ENCODE data around the gene FAT2. TPM values are rescaled to one million over a fixed set of nuclear protein-coding genes. Genes with fewer than 3 reads are reported as not detected.

The FAT2 gene
- total and polyA plus RNA-seq, 2 experiments from 2014 or later = 0.06 to 0.59 TPM

DNA sequence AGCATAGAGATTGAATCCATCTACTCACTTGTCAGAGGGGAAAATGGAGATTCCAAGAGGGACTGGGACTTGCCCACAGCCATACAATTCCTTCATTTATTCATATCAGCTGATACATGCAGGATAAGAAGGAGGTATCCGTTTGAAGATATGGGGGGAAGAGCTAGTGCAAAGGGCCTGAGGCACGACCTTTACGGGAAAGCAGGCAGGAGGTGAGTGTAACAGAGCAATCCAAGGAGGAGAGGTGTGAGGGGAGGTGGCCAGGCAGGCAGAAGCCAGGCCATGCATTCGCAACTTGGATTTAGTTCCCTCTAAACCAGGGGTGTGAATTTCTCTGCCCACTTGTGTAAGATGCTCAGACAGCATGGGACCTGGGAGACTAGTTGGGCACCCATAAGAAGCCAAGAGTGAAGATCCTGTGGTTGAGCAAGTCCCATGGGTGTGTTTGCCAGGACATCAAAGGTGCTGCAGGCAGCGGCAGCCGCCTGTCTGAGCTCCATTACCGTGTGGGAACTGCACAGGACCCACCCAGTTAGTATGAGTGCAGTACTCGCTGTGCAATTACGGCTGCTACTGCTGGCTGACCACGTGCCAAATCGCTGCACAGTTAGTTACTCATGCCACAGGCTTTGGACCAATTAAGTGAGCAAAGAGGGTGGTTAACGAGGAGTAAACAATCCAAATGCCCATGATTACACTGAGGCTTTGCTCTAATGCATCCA lies 31.4 kb upstream of the FAT2 start:
- no peaks in the 10 kb centered on the region for H3K36me3 Mint-ChIP-seq (ENCODE audit: low read depth)
- H3K4me3 Mint-ChIP-seq = no peak overlapping the region
- H3K4me1 Mint-ChIP-seq = peaks cover 33% of the 10 kb centered on the region
- no peaks in the 10 kb centered on the region for H3K9me2 ChIP-seq (ENCODE audit: insufficient read depth)
- H3K27me3 Mint-ChIP-seq (ENCODE audit: insufficient read depth, low read depth, poor library complexity) = peaks cover 5% of the 10 kb centered on the region
- H3K36me3 ChIP-seq (ENCODE audit: insufficient read depth) = no peaks in the 10 kb centered on the region
- no peak overlapping the region for H3K27ac Mint-ChIP-seq
- H3K4me3 ChIP-seq = no peak overlapping the region
- H4K20me1 ChIP-seq (replicated peaks; ENCODE audit: insufficient read depth) = no peaks in the 10 kb centered on the region
- TF ChIP-seq, protein P1, sequence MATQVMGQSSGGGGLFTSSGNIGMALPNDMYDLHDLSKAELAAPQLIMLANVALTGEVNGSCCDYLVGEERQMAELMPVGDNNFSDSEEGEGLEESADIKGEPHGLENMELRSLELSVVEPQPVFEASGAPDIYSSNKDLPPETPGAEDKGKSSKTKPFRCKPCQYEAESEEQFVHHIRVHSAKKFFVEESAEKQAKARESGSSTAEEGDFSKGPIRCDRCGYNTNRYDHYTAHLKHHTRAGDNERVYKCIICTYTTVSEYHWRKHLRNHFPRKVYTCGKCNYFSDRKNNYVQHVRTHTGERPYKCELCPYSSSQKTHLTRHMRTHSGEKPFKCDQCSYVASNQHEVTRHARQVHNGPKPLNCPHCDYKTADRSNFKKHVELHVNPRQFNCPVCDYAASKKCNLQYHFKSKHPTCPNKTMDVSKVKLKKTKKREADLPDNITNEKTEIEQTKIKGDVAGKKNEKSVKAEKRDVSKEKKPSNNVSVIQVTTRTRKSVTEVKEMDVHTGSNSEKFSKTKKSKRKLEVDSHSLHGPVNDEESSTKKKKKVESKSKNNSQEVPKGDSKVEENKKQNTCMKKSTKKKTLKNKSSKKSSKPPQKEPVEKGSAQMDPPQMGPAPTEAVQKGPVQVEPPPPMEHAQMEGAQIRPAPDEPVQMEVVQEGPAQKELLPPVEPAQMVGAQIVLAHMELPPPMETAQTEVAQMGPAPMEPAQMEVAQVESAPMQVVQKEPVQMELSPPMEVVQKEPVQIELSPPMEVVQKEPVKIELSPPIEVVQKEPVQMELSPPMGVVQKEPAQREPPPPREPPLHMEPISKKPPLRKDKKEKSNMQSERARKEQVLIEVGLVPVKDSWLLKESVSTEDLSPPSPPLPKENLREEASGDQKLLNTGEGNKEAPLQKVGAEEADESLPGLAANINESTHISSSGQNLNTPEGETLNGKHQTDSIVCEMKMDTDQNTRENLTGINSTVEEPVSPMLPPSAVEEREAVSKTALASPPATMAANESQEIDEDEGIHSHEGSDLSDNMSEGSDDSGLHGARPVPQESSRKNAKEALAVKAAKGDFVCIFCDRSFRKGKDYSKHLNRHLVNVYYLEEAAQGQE (IDR thresholded peaks at IDR 0.05; ENCODE audit: unreplicated experiment) = no peak
- TF ChIP-seq, protein P2, sequence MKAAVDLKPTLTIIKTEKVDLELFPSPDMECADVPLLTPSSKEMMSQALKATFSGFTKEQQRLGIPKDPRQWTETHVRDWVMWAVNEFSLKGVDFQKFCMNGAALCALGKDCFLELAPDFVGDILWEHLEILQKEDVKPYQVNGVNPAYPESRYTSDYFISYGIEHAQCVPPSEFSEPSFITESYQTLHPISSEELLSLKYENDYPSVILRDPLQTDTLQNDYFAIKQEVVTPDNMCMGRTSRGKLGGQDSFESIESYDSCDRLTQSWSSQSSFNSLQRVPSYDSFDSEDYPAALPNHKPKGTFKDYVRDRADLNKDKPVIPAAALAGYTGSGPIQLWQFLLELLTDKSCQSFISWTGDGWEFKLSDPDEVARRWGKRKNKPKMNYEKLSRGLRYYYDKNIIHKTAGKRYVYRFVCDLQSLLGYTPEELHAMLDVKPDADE (IDR thresholded peaks at IDR 0.05) = no peak
- TF ChIP-seq POLR2AphosphoS5 (IDR thresholded peaks at IDR 0.05; ENCODE audit: low read depth) (no peak), ZNF331 (CRISPR knock-in tag; IDR thresholded peaks at IDR 0.05; ENCODE audit: low read depth) (no peak), NANOG (IDR thresholded peaks at IDR 0.05; ENCODE audit: borderline replicate concordance) (no peak), ZNF114 (CRISPR knock-in tag; IDR thresholded peaks at IDR 0.05) (no peak), STAT1 (IDR thresholded peaks at IDR 0.05; ENCODE audit: unreplicated experiment) (no peak), JUNB (IDR thresholded peaks at IDR 0.05; ENCODE audit: unreplicated experiment) (no peak), EZH2phosphoT487 (IDR thresholded peaks at IDR 0.05; ENCODE audit: unreplicated experiment) (no peak), EZH2 (IDR thresholded peaks at IDR 0.05; ENCODE audit: low read depth, unreplicated experiment) (no peak), CREB1 (CRISPR knock-in tag; IDR thresholded peaks at IDR 0.05; ENCODE audit: low read depth) (no peak)
- TF ChIP-seq, protein P3, sequence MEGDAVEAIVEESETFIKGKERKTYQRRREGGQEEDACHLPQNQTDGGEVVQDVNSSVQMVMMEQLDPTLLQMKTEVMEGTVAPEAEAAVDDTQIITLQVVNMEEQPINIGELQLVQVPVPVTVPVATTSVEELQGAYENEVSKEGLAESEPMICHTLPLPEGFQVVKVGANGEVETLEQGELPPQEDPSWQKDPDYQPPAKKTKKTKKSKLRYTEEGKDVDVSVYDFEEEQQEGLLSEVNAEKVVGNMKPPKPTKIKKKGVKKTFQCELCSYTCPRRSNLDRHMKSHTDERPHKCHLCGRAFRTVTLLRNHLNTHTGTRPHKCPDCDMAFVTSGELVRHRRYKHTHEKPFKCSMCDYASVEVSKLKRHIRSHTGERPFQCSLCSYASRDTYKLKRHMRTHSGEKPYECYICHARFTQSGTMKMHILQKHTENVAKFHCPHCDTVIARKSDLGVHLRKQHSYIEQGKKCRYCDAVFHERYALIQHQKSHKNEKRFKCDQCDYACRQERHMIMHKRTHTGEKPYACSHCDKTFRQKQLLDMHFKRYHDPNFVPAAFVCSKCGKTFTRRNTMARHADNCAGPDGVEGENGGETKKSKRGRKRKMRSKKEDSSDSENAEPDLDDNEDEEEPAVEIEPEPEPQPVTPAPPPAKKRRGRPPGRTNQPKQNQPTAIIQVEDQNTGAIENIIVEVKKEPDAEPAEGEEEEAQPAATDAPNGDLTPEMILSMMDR (conservative IDR thresholded peaks at IDR 0.05; ENCODE audit: low read depth in 2 of 2) = no peak
- TF ChIP-seq, protein P4, sequence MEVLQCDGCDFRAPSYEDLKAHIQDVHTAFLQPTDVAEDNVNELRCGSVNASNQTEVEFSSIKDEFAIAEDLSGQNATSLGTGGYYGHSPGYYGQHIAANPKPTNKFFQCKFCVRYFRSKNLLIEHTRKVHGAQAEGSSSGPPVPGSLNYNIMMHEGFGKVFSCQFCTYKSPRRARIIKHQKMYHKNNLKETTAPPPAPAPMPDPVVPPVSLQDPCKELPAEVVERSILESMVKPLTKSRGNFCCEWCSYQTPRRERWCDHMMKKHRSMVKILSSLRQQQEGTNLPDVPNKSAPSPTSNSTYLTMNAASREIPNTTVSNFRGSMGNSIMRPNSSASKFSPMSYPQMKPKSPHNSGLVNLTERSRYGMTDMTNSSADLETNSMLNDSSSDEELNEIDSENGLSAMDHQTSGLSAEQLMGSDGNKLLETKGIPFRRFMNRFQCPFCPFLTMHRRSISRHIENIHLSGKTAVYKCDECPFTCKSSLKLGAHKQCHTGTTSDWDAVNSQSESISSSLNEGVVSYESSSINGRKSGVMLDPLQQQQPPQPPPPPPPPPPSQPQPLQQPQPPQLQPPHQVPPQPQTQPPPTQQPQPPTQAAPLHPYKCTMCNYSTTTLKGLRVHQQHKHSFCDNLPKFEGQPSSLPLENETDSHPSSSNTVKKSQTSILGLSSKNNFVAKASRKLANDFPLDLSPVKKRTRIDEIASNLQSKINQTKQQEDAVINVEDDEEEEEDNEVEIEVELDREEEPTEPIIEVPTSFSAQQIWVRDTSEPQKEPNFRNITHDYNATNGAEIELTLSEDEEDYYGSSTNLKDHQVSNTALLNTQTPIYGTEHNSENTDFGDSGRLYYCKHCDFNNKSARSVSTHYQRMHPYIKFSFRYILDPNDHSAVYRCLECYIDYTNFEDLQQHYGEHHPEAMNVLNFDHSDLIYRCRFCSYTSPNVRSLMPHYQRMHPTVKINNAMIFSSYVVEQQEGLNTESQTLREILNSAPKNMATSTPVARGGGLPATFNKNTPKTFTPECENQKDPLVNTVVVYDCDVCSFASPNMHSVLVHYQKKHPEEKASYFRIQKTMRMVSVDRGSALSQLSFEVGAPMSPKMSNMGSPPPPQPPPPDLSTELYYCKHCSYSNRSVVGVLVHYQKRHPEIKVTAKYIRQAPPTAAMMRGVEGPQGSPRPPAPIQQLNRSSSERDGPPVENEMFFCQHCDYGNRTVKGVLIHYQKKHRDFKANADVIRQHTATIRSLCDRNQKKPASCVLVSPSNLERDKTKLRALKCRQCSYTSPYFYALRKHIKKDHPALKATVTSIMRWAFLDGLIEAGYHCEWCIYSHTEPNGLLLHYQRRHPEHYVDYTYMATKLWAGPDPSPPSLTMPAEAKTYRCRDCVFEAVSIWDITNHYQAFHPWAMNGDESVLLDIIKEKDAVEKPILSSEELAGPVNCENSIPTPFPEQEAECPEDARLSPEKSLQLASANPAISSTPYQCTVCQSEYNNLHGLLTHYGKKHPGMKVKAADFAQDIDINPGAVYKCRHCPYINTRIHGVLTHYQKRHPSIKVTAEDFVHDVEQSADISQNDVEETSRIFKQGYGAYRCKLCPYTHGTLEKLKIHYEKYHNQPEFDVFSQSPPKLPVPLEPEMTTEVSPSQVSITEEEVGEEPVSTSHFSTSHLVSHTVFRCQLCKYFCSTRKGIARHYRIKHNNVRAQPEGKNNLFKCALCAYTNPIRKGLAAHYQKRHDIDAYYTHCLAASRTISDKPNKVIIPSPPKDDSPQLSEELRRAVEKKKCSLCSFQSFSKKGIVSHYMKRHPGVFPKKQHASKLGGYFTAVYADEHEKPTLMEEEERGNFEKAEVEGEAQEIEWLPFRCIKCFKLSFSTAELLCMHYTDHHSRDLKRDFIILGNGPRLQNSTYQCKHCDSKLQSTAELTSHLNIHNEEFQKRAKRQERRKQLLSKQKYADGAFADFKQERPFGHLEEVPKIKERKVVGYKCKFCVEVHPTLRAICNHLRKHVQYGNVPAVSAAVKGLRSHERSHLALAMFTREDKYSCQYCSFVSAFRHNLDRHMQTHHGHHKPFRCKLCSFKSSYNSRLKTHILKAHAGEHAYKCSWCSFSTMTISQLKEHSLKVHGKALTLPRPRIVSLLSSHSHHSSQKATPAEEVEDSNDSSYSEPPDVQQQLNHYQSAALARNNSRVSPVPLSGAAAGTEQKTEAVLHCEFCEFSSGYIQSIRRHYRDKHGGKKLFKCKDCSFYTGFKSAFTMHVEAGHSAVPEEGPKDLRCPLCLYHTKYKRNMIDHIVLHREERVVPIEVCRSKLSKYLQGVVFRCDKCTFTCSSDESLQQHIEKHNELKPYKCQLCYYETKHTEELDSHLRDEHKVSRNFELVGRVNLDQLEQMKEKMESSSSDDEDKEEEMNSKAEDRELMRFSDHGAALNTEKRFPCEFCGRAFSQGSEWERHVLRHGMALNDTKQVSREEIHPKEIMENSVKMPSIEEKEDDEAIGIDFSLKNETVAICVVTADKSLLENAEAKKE (CRISPR knock-in tag; IDR thresholded peaks at IDR 0.05) = no peak
- no peak for DNase-seq (ENCODE audit: low spot score)
- H3K4me1 ChIP-seq (ENCODE audit: insufficient read depth) = peaks cover 26% of the 10 kb centered on the region
- H3K27ac ChIP-seq (ENCODE audit: low read depth) = no peak overlapping the region
- no peaks in the 10 kb centered on the region for H3F3A ChIP-seq (replicated peaks; ENCODE audit: low read depth)
- H3K9me3 Mint-ChIP-seq = no peaks in the 10 kb centered on the region
- H3K27me3 ChIP-seq (ENCODE audit: insufficient read depth) = no peaks in the 10 kb centered on the region
- H3K4me2 ChIP-seq = no peak overlapping the region
- H3K79me2 ChIP-seq (replicated peaks; ENCODE audit: insufficient read depth) = no peaks in the 10 kb centered on the region
- no peak overlapping the region for H2AFZ ChIP-seq
- no peak for ATAC-seq
